K562 (cell line): ENCODE data around the gene MGAT5.

Experiments
- BRF2 ChIP-seq: IDR thresholded peaks from 3 replicates; pipeline ENCODE4 v1.6.1; 2011; ENCODE audit warnings: borderline replicate concordance, mild to moderate bottlenecking; ENCODE audit not compliant: insufficient read length, insufficient read depth
- CREB1 ChIP-seq, 2 experiments: sonication (generic) in 1 of 2; formaldehyde crosslinking in 1 of 2; IDR thresholded peaks; 2 replicates each; pipeline versions ENCODE4 v1.6.1 to v1.8.0; 2012 to 2022; ENCODE audit warnings: inconsistent platforms in 1 of 2, mild to moderate bottlenecking in 1 of 2, missing genetic modification reagents in 1 of 2, moderate library complexity in 1 of 2
- HMGXB4 ChIP-seq: sonication (generic); formaldehyde crosslinking; IDR thresholded peaks from 2 replicates; pipeline ENCODE4 v1.8.1; 2023; ENCODE audit warnings: mild to moderate bottlenecking, missing genetic modification reagents
- NCOR1 ChIP-seq: fragments of 450-650 bp; IDR thresholded peaks from 2 replicates; pipeline ENCODE4 v1.6.1; 2016; ENCODE audit warnings: mild to moderate bottlenecking, moderate library complexity
- RFX5 ChIP-seq: IDR thresholded peaks from 2 replicates; pipeline ENCODE4 v1.6.1; 2011; ENCODE audit warnings: low read depth, mild to moderate bottlenecking, improper control_type of control experiment, low read length
- SETDB1 ChIP-seq: IDR thresholded peaks from one replicate; pipeline ENCODE4 v1.6.1; 2012; ENCODE audit warnings: low read length, control low read depth, inconsistent platforms
- SP2 ChIP-seq: IDR thresholded peaks from 2 replicates; pipeline ENCODE4 v1.6.1; 2011; ENCODE audit warnings: mild to moderate bottlenecking, low read depth, low read length, moderate library complexity; ENCODE audit not compliant: poor library complexity, severe bottlenecking; ENCODE audit errors: extremely low read depth
- ZNF445 ChIP-seq: fragments of 250-450 bp; sonication (Bioruptor Pico); IDR thresholded peaks from 2 replicates; pipeline ENCODE4 v1.4.0; 2020; ENCODE audit warnings: low read depth, mild to moderate bottlenecking, moderate library complexity
- TF ChIP-seq, protein P1 (sequence below), 3 experiments: IDR thresholded peaks in 2 of 3; conservative IDR thresholded peaks in 1 of 3; 2 replicates each; pipeline ENCODE4 v1.5.1; 2011 to 2012; ENCODE audit warnings: low read length in 3 of 3, mild to moderate bottlenecking in 3 of 3, control low read depth in 2 of 3, improper control_type of control experiment in 1 of 3, inconsistent platforms in 1 of 3, low read depth in 1 of 3, mixed read lengths in 1 of 3, moderate library complexity in 1 of 3; ENCODE audit not compliant: insufficient read depth in 2 of 3

GRCh38 chr2:134334542-134335353, 80.9 kb downstream of the MGAT5 start:
- TF ChIP-seq HMGXB4 (CRISPR knock-in tag) (no peak), RFX5 (no peak), NCOR1 (no peak), BRF2 (no peak), SP2 (no peak), CREB1 (IDR thresholded peaks at IDR 0.05) (no peak), CREB1 (CRISPR knock-in tag; IDR thresholded peaks at IDR 0.05) (no peak), SETDB1 (no peak), ZNF445 (CRISPR knock-in tag) (no peak)
- TF ChIP-seq, protein P1, sequence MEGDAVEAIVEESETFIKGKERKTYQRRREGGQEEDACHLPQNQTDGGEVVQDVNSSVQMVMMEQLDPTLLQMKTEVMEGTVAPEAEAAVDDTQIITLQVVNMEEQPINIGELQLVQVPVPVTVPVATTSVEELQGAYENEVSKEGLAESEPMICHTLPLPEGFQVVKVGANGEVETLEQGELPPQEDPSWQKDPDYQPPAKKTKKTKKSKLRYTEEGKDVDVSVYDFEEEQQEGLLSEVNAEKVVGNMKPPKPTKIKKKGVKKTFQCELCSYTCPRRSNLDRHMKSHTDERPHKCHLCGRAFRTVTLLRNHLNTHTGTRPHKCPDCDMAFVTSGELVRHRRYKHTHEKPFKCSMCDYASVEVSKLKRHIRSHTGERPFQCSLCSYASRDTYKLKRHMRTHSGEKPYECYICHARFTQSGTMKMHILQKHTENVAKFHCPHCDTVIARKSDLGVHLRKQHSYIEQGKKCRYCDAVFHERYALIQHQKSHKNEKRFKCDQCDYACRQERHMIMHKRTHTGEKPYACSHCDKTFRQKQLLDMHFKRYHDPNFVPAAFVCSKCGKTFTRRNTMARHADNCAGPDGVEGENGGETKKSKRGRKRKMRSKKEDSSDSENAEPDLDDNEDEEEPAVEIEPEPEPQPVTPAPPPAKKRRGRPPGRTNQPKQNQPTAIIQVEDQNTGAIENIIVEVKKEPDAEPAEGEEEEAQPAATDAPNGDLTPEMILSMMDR (IDR thresholded peaks at IDR 0.05 in 2 of 3, conservative IDR thresholded peaks at IDR 0.05 in 1 of 3; ENCODE audit: insufficient read depth in 2 of 3, low read depth in 1 of 3, low read length in 3 of 3): no peak
